ENCODE data around the gene PHAX. TPM values are rescaled to one million over a fixed set of nuclear protein-coding genes. Genes with fewer than 3 reads are reported as not detected.
"Not testable (repeated sequence)": the region's sequence is repeated elsewhere in the genome, so short reads cannot be mapped to it uniquely, and the experiment has no call there.

The PHAX gene, protein sequence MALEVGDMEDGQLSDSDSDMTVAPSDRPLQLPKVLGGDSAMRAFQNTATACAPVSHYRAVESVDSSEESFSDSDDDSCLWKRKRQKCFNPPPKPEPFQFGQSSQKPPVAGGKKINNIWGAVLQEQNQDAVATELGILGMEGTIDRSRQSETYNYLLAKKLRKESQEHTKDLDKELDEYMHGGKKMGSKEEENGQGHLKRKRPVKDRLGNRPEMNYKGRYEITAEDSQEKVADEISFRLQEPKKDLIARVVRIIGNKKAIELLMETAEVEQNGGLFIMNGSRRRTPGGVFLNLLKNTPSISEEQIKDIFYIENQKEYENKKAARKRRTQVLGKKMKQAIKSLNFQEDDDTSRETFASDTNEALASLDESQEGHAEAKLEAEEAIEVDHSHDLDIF
- total RNA-seq (10 to 100 TPM; 28.2 to 30.7 TPM), polyA plus RNA-seq (ENCODE audit: insufficient read length in 6 of 6) (10 to 100 TPM; 64.1 to 75.4 (median 68.5) TPM)
- long read RNA-seq, donor 1, full-length matches to known transcripts = 16 of 24 reads
- long read RNA-seq, donor 1, partial matches to known transcripts = 8 of 24 reads
- long read RNA-seq, donor 1, other reads (novel, unspliced or antisense) = 0 of 24 reads
- long read RNA-seq, donor 2, full-length matches to known transcripts = 16 of 21 reads
- long read RNA-seq, donor 2, partial matches to known transcripts = 5 of 21 reads
- long read RNA-seq, donor 2, other reads (novel, unspliced or antisense) = 0 of 21 reads
- long read RNA-seq, donor 3, full-length matches to known transcripts = 12 of 12 reads
- long read RNA-seq, donor 3, partial matches to known transcripts = 0 of 12 reads
- long read RNA-seq, donor 3, other reads (novel, unspliced or antisense) = 0 of 12 reads
- long read RNA-seq, donor 4, full-length matches to known transcripts = 10 of 30 reads
- long read RNA-seq, donor 4, partial matches to known transcripts = 18 of 30 reads
- long read RNA-seq, donor 4, other reads (novel, unspliced or antisense) = 2 of 30 reads
- long read RNA-seq, donor 5, full-length matches to known transcripts = 11 of 24 reads
- long read RNA-seq, donor 5, partial matches to known transcripts = 13 of 24 reads
- long read RNA-seq, donor 5, other reads (novel, unspliced or antisense) = 0 of 24 reads
- long read RNA-seq, donor 6, full-length matches to known transcripts = 12 of 12 reads
- long read RNA-seq, donor 6, partial matches to known transcripts = 0 of 12 reads
- long read RNA-seq, donor 6, other reads (novel, unspliced or antisense) = 0 of 12 reads
- long read RNA-seq, donor 7, full-length matches to known transcripts = 10 of 10 reads
- long read RNA-seq, donor 7, partial matches to known transcripts = 0 of 10 reads
- long read RNA-seq, donor 7, other reads (novel, unspliced or antisense) = 0 of 10 reads
- long read RNA-seq, donor 8, full-length matches to known transcripts = 14 of 19 reads
- long read RNA-seq, donor 8, partial matches to known transcripts = 5 of 19 reads
- long read RNA-seq, donor 8, other reads (novel, unspliced or antisense) = 0 of 19 reads
- long read RNA-seq, donor 9, full-length matches to known transcripts = 1 of 1 reads
- long read RNA-seq, donor 9, partial matches to known transcripts = 0 of 1 reads
- long read RNA-seq, donor 9, other reads (novel, unspliced or antisense) = 0 of 1 reads
- long read RNA-seq, donor 10, full-length matches to known transcripts = 16 of 25 reads
- long read RNA-seq, donor 10, partial matches to known transcripts = 8 of 25 reads
- long read RNA-seq, donor 10, other reads (novel, unspliced or antisense) = 1 of 25 reads
- long read RNA-seq, donor 11, full-length matches to known transcripts = 14 of 34 reads
- long read RNA-seq, donor 11, partial matches to known transcripts = 20 of 34 reads
- long read RNA-seq, donor 11, other reads (novel, unspliced or antisense) = 0 of 34 reads
- long read RNA-seq, donor 12, full-length matches to known transcripts = 7 of 12 reads
- long read RNA-seq, donor 12, partial matches to known transcripts = 5 of 12 reads
- long read RNA-seq, donor 12, other reads (novel, unspliced or antisense) = 0 of 12 reads

DNA sequence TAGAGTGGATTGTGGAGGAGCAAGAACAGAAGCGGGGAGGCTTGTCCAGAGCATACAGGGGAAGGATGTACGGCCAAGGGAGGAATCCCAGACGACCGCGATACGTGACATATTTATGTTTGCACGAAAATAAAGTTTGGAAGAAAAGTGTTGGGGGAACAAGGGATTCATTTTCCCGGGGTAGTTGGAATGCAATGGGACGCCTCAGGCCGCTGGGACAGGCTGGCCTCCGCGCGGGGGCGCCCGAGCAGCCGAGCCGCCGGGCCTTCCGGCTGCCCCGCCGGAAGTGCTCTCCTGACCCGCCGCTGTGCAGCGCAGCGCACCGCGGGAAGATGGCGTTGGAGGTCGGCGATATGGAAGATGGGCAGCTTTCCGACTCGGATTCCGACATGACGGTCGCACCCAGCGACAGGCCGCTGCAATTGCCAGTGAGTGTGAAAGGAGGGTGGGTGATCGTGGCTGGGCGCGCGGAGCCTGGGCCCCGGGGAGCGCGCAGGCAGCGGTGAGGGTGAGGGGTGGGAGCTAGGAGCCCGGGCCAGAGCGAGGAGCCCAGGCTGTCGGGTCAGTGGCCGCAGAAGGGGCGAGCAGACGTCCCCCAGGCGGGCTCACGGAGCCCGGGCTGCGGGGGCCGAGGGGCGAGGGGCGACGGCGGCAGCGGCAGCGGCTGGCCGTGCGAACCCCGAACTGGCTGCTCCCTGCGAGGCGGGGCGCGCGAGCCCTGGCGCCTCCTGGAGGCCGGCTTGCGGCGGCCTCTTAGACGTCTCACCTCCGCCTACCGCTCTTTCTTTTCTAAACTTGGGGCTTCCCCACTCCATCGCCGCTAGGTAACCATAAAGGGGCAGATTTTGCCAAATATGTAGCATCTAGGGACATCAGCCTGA, at the start of gene PHAX:
Gene PHAX, plus strand, starts transcription at position 317 of the 881 bp plus-strand sequence. Its CDS starts 16 bp downstream, at position 333.
- intact Hi-C loops (cut with DNase I) = no loop called here

DNA sequence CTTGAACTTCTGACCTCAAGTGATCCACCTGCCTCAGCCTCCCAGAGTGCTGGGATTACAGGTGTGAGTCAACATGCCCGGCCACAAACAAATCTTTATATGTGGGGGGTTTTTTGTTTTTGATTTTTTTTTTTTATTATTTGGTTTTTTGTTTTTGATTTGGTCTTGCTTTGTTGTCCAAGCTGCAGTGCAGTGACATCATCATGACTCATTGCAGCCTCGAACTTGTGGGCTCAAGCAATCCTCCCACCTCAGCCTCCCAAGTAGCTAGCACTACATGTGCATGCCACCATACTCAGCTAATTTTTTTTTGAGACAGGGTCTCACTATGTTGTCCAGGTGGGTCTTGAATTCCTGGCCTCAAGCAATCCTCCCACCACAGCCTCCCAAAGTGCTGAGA, 48.1 kb upstream of the PHAX start:
- H3K27me3 ChIP-seq = no peaks in the 10 kb centered on the region
- no peak for ATAC-seq

More for the DNA sequence above, at the start of gene PHAX:
- no peaks in the 10 kb centered on the region for H3K9me3 ChIP-seq
- peak within 1 kb of the TSS; percentile 93 to 99 for H3K4me3 ChIP-seq
- peaks cover 0 to 26% of the 10 kb centered on the region in 2 donors for H3K36me3 ChIP-seq
- peak within 1 kb of the TSS; percentile 75 to 82 for H3K27ac ChIP-seq
- TF ChIP-seq, protein P1, sequence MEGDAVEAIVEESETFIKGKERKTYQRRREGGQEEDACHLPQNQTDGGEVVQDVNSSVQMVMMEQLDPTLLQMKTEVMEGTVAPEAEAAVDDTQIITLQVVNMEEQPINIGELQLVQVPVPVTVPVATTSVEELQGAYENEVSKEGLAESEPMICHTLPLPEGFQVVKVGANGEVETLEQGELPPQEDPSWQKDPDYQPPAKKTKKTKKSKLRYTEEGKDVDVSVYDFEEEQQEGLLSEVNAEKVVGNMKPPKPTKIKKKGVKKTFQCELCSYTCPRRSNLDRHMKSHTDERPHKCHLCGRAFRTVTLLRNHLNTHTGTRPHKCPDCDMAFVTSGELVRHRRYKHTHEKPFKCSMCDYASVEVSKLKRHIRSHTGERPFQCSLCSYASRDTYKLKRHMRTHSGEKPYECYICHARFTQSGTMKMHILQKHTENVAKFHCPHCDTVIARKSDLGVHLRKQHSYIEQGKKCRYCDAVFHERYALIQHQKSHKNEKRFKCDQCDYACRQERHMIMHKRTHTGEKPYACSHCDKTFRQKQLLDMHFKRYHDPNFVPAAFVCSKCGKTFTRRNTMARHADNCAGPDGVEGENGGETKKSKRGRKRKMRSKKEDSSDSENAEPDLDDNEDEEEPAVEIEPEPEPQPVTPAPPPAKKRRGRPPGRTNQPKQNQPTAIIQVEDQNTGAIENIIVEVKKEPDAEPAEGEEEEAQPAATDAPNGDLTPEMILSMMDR (IDR thresholded peaks at IDR 0.05) = peak; percentile 48 to 58
- H3K27me3 ChIP-seq = no peaks in the 10 kb centered on the region
- DNase-seq (peak; percentile 73 to 96 (median 86)), ATAC-seq (peak; percentile 99)
- peaks cover 20 to 33% of the 10 kb centered on the region in 2 donors for H3K4me1 ChIP-seq

DNA sequence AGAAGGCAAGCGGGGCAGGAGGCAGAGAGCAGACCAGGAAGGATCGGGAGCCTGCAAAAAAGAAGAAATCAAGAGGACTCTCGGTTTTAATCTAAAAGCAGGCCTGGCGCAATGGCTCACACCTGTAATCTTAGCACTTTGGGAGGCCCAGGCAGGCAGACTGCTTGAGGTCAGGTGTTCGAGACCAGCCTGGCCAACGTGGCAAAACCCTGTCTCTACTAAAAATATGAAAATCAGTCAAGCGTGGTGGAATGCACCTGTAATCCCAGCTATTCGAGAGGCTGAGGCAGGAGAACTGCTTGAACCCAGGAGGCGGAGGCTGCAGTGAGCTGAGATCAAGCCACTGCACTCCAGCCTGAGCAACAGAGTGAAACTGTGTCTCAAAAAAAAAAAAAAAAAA, 45.6 kb upstream of the PHAX start:
- H3K27ac ChIP-seq; H3K27me3 ChIP-seq; DNase-seq; ATAC-seq; H3K4me1 ChIP-seq; H3K4me3 ChIP-seq; H3K9me3 ChIP-seq; intact Hi-C loops (cut with DNase I): not testable (repeated sequence)
- peaks cover 0 to 56% of the 10 kb centered on the region in 2 donors for H3K36me3 ChIP-seq

More for the DNA sequence above, 48.1 kb upstream of the PHAX start:
- Histone ChIP-seq H3K9me3 (no peaks in the 10 kb centered on the region), H3K36me3 (peaks cover 0 to 55% of the 10 kb centered on the region in 2 donors), H3K4me3 (no peak overlapping the region), H3K4me1 (no peaks in the 10 kb centered on the region), H3K27ac (no peak overlapping the region)
- intact Hi-C loops (cut with DNase I) = no loop called here
- TF ChIP-seq, protein P1 (IDR thresholded peaks at IDR 0.05) = no peak
- DNase-seq = no peak

DNA sequence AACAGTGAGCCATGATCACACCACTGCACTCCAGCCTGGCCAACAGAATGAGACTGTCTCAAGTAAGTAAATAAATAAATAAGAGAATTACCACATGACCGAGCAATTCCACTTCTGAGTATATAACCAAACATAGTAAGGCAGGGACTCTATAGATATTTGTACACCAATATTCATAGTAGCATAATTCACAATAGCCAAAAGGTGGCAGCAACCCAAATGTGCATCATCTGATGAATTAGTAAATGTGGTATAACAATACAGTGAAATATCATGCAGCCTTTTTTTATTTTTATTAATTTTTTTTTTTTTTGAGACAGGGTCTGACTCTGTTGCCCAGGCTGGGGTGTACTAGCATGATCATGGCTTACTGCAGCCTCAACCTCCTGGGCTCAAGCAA, 38.8 kb upstream of the PHAX start:
- H3K27me3 ChIP-seq = no peaks in the 10 kb centered on the region
- TF ChIP-seq, protein P1 (IDR thresholded peaks at IDR 0.05) = no peak
- H3K27ac ChIP-seq = no peak overlapping the region
- H3K4me1 ChIP-seq = no peaks in the 10 kb centered on the region
- H3K4me3 ChIP-seq = no peak overlapping the region
- intact Hi-C loops (cut with DNase I) = no loop called here
- DNase-seq (no peak), ATAC-seq (no peak)
- no peaks in the 10 kb centered on the region for H3K9me3 ChIP-seq
- H3K36me3 ChIP-seq = peaks cover 0 to 13% of the 10 kb centered on the region in 2 donors
